NCI-H82 treated with DMSO at 0.1 percent for 48 hours (cell line): ENCODE measurements around the gene PPP6C.

Experiments used
- DNase-seq: peaks from one replicate; lab custom pipeline; 2025; ENCODE audit not compliant: unreplicated experiment; lab: John Stamatoyannopoulos, UW

Gene PPP6C

DNA sequence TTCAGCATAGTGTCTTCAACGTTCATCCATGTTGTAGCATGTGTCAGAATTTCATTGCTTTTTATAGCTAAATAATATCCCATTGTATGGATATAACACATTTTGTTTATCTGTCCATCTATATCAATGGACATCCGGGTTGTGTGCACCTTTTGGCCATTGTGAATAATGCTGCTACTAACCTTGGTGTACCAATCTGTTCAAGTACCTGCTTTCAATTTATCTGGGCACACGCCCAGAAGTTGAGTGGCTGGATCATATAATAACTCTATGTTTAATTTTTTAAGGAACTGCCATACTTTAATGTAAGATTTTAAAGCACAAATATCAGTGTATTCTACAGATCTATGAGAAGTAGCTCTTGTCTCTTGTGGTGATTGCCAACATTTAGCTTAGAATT is 89.8 kb downstream of the PPP6C start:
- no peak for DNase-seq
